ENCODE results near the gene GBGT1.

Gene GBGT1

DNA sequence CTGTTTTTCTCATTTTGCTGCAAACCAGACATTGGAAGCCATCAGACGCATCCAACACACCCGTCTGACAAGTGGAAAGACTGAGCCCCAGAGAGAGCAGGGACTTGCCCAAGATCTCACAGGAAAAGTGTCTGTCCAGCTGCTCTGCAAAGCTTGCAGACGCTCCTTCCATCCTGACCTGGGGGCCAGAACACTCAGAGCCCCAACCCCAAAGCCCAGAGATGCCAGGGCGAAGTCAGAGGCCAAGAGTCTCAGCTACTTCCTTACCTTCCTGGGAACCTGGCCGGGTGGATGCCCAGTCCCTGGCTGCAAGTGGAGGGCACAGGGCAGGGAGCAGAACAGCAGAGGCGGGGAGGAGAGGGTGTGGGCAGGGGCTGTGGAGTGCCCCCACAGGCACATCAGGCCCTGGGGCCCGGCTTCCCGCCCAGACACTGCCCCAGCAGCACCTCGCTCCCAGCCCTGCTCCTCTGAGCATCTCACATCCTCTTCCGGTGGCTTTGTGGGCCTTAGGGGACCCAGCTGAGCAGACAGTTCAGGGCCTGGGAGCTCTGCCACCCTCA is 32.9 kb downstream of the GBGT1 start:
- H3K36me3 ChIP-seq: peaks cover 5% of the 10 kb centered on the region; the same call in 1 of the 2 replicates
- no peak overlapping the region for H3K4me3 ChIP-seq (ENCODE audit: low read depth, low read length)
- H3K9me3 ChIP-seq (ENCODE audit: severe bottlenecking): no peaks in the 10 kb centered on the region
- no peaks in the 10 kb centered on the region for H3K27me3 ChIP-seq (ENCODE audit: insufficient read depth, low read depth, severe bottlenecking)
- H3K27ac ChIP-seq: no peak overlapping the region
- TF ChIP-seq, protein P1, sequence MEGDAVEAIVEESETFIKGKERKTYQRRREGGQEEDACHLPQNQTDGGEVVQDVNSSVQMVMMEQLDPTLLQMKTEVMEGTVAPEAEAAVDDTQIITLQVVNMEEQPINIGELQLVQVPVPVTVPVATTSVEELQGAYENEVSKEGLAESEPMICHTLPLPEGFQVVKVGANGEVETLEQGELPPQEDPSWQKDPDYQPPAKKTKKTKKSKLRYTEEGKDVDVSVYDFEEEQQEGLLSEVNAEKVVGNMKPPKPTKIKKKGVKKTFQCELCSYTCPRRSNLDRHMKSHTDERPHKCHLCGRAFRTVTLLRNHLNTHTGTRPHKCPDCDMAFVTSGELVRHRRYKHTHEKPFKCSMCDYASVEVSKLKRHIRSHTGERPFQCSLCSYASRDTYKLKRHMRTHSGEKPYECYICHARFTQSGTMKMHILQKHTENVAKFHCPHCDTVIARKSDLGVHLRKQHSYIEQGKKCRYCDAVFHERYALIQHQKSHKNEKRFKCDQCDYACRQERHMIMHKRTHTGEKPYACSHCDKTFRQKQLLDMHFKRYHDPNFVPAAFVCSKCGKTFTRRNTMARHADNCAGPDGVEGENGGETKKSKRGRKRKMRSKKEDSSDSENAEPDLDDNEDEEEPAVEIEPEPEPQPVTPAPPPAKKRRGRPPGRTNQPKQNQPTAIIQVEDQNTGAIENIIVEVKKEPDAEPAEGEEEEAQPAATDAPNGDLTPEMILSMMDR (IDR thresholded peaks at IDR 0.05; ENCODE audit: low read depth, low read length): no peak
- no peak for DNase-seq

DNA sequence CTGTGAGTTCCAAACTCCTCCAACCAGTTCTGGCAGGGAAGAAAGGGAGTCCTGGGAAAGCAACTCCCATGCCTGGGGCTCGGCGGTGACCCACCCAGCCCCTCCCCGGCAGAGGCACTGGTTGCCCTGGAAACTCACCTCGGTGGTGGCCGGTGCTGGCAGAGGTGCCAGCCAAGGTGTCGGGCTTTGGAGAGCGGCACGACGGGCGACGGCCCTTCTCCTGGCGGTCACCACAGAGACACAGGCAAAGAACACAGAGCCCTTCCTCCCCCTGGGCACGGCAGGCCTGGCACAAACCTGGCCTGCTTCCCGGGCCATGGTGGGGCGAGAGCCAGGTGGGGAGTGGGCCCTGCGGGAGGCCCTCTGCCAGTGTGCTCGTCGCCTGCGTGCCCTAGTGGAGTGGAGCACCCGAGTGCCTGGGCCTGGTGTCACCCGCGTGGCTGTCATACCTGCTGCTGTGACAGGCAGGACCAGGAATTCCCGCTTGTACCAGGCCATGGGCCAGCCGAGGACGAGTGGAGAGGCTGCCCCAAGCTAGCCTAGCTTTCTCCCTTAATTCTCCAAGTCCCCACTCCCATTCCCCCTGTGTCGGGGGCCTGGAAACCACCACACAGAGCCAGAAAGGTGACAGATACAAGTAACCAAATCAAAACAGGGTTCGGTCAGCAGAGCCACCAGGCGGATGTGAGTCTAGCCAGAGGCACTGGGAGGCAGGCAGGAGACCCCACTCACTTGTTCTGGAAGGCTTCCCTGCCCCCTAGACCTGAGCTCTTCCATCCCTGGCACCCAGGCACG is 34.5 kb downstream of the GBGT1 start:
- TF ChIP-seq, protein P1 (IDR thresholded peaks at IDR 0.05; ENCODE audit: low read depth, low read length): no peak
- H3K27me3 ChIP-seq (ENCODE audit: insufficient read depth, low read depth, severe bottlenecking): no peaks in the 10 kb centered on the region
- H3K27ac ChIP-seq: no peak overlapping the region
- no peaks in the 10 kb centered on the region for H3K36me3 ChIP-seq
- H3K4me3 ChIP-seq (ENCODE audit: low read depth, low read length): no peak overlapping the region
- no peaks in the 10 kb centered on the region for H3K9me3 ChIP-seq (ENCODE audit: severe bottlenecking)
- DNase-seq: no peak

DNA sequence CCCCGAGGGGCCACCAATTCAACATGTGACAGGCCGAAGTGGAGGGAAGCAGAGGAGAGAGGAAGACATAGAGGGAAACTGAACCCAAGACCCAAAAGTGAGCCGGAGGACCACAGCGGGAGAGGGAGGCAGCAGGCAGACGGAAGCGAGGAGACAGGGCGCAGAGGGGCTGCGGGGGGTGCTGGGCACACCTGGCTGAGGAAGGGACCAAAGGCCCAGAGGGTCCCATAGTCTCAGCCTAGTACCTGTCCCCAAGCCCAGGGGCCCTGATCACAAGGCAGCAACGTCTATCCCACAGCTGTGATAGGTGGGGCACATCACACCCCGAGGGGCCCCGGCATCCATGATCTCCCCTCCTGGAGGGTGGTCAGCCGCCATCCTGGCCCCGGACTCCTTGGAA is 35.6 kb downstream of the GBGT1 start:
- Histone ChIP-seq H3K27ac (no peak overlapping the region), H3K4me3 (ENCODE audit: low read depth, low read length) (no peak overlapping the region), H3K27me3 (ENCODE audit: insufficient read depth, low read depth, severe bottlenecking) (no peaks in the 10 kb centered on the region), H3K36me3 (no peaks in the 10 kb centered on the region), H3K9me3 (ENCODE audit: severe bottlenecking) (no peaks in the 10 kb centered on the region)
- DNase-seq: no peak
- TF ChIP-seq, protein P1 (IDR thresholded peaks at IDR 0.05; ENCODE audit: low read depth, low read length): no peak

DNA sequence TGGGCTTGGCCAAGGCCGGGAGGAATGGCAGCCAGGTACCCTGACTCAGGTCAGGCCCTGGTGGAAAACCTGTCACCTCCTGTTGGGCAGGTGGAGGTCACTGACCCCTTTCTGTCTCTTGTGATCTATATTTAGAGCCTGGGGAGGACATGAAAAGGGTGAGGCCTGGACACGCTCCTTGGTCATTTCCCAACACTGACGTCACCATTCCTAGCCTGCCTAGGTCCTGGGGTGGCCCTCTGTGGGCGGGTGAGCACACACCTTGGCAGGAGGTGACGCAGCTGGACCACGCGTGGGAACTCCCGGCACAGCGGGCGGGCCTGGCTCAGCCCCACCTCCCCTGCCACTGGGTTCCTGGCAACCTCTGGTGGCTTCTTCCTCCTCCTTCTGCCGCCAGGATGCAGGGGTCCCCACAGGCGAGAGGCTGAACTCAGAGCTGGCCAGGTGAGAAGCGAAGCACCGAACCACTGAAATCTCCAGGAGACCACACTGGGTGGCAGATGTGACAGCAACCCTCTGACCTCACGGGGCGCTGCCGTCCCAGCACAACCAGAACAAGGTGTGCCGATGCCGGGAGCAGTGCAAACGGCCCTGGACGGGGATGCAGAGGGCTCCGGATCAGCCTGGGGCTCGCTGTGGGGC is 36.3 kb downstream of the GBGT1 start:
- TF ChIP-seq, protein P1 (IDR thresholded peaks at IDR 0.05; ENCODE audit: low read depth, low read length): no peak
- no peaks in the 10 kb centered on the region for H3K9me3 ChIP-seq (ENCODE audit: severe bottlenecking)
- no peaks in the 10 kb centered on the region for H3K27me3 ChIP-seq (ENCODE audit: insufficient read depth, low read depth, severe bottlenecking)
- H3K27ac ChIP-seq: no peak overlapping the region
- no peak overlapping the region for H3K4me3 ChIP-seq (ENCODE audit: low read depth, low read length)
- no peak for DNase-seq
- no peaks in the 10 kb centered on the region for H3K36me3 ChIP-seq

DNA sequence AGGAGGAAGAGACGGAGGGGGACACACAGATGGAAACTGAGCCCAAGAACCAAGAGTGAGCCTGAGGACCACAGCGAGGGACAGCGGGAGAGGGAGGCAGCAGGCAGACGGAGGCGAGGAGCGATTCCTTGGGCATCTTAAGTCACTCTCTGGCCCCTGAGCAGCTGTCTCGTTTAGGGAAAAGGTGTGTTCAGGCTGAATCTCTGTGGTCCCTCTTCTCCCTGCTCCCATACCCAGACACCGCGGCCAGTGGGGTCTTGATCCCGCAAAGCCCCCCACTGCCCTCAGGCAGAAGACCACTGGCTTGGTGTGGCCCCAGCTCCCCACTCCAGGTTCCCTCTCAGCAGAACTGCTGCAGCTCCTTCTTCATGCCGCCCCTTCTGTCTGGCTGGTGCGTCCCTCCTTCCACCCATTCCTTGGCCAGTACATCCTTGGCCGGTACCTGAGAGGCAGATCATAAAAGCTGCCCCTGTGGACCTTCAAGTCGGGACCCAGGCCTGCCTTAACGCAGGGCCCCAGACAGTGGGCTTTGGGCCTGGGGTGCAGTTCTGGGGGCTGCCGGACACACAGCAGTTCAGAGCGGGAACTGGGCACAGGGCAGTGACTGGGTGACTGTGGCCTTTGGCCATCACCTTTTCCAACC is 36.9 kb downstream of the GBGT1 start:
- Histone ChIP-seq H3K27ac (no peak overlapping the region), H3K9me3 (ENCODE audit: severe bottlenecking) (no peaks in the 10 kb centered on the region), H3K4me3 (ENCODE audit: low read depth, low read length) (no peak overlapping the region), H3K36me3 (no peaks in the 10 kb centered on the region), H3K27me3 (ENCODE audit: insufficient read depth, low read depth, severe bottlenecking) (no peaks in the 10 kb centered on the region)
- DNase-seq: no peak
- TF ChIP-seq, protein P1 (IDR thresholded peaks at IDR 0.05; ENCODE audit: low read depth, low read length): no peak

All from WERI-Rb-1 (cell line).